ENCODE data around the gene EPB41L5.

DNA sequence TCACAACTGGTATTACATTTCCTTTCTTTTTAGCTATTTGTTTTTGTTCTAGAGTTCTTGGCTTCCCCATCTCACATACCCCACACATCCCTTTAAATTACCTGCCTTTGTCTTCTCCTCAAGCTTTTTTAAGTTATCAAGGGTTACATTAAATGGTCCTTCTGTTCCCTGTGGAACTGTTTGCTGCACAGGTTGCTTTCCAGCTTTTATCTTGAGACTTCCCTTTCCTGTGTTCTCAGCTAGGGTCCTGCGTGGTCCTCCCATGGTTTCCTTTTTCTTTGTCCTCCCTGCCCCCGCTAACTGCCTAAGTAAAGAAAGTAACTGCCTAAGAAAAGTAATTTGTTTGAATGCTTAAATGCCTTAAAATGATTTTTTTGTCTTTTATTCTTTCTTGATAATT, 66.8 kb downstream of the EPB41L5 start:
- TF ChIP-seq EP300 (IDR thresholded peaks at IDR 0.05) (no peak), POLR2A (IDR thresholded peaks at IDR 0.05) (no peak)
- TF ChIP-seq, protein P1, sequence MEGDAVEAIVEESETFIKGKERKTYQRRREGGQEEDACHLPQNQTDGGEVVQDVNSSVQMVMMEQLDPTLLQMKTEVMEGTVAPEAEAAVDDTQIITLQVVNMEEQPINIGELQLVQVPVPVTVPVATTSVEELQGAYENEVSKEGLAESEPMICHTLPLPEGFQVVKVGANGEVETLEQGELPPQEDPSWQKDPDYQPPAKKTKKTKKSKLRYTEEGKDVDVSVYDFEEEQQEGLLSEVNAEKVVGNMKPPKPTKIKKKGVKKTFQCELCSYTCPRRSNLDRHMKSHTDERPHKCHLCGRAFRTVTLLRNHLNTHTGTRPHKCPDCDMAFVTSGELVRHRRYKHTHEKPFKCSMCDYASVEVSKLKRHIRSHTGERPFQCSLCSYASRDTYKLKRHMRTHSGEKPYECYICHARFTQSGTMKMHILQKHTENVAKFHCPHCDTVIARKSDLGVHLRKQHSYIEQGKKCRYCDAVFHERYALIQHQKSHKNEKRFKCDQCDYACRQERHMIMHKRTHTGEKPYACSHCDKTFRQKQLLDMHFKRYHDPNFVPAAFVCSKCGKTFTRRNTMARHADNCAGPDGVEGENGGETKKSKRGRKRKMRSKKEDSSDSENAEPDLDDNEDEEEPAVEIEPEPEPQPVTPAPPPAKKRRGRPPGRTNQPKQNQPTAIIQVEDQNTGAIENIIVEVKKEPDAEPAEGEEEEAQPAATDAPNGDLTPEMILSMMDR (IDR thresholded peaks at IDR 0.05), result no peak

All from ovary (tissue), 3 donors.